ENCODE results near the gene NELFE. TPM values are rescaled to one million over a fixed set of nuclear protein-coding genes. Genes with fewer than 3 reads are reported as not detected.
"Not testable (repeated sequence)": the region's sequence is repeated elsewhere in the genome, so short reads cannot be mapped to it uniquely, and the experiment has no call there.

The NELFE gene
- total RNA-seq, 1 donor from 2014 or later: 57.9 TPM

DNA sequence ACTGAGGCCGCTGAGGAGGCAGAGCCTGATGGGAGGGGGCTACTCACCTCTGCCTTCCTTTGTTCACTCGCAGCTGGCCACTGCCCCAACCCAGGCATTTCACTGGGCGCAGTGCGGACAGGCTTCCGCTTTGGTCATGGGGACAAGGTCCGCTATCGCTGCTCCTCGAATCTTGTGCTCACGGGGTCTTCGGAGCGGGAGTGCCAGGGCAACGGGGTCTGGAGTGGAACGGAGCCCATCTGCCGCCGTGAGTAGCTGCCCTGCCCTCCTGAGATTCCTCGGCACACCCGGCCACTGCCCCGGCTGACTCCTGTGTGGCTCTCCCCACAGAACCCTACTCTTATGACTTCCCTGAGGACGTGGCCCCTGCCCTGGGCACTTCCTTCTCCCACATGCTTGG is 25.2 kb downstream of the NELFE start:
- Mint-ChIP-seq H3K9me3 (no peaks in the 10 kb centered on the region), H3K4me1 (no peaks in the 10 kb centered on the region), H3K36me3 (ENCODE audit: low read depth) (no peaks in the 10 kb centered on the region), H3K27me3 (peaks cover 10% of the 10 kb centered on the region), H3K4me3 (no peak overlapping the region), H3K27ac (no peak overlapping the region)
- intact Hi-C loops (cut with micrococcal nuclease): no loop called here
- CTCF ChIA-PET: no interaction called here
- ATAC-seq (ENCODE audit: low read depth): no peak
- POLR2A ChIA-PET: no interaction called here
- no peak for DNase-seq
- TF ChIP-seq, protein P1, sequence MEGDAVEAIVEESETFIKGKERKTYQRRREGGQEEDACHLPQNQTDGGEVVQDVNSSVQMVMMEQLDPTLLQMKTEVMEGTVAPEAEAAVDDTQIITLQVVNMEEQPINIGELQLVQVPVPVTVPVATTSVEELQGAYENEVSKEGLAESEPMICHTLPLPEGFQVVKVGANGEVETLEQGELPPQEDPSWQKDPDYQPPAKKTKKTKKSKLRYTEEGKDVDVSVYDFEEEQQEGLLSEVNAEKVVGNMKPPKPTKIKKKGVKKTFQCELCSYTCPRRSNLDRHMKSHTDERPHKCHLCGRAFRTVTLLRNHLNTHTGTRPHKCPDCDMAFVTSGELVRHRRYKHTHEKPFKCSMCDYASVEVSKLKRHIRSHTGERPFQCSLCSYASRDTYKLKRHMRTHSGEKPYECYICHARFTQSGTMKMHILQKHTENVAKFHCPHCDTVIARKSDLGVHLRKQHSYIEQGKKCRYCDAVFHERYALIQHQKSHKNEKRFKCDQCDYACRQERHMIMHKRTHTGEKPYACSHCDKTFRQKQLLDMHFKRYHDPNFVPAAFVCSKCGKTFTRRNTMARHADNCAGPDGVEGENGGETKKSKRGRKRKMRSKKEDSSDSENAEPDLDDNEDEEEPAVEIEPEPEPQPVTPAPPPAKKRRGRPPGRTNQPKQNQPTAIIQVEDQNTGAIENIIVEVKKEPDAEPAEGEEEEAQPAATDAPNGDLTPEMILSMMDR (IDR thresholded peaks at IDR 0.05): no peak

GRCh38 chr6:31932137-31932536 is 26.6 kb downstream of the NELFE start:
- H3K4me3 Mint-ChIP-seq; CTCF ChIA-PET; H3K27ac Mint-ChIP-seq; POLR2A ChIA-PET; H3K4me1 Mint-ChIP-seq; H3K36me3 Mint-ChIP-seq (ENCODE audit: low read depth); H3K9me3 Mint-ChIP-seq; intact Hi-C loops (cut with micrococcal nuclease); ATAC-seq (ENCODE audit: low read depth); DNase-seq: not testable (repeated sequence)
- peaks cover 12% of the 10 kb centered on the region for H3K27me3 Mint-ChIP-seq

- H3K27me3 Mint-ChIP-seq: peaks cover 12% of the 10 kb centered on the region
- H3K27ac Mint-ChIP-seq: no peak overlapping the region
- no peaks in the 10 kb centered on the region for H3K36me3 Mint-ChIP-seq (ENCODE audit: low read depth)
- ATAC-seq (ENCODE audit: low read depth) (no peak), DNase-seq (no peak)
- intact Hi-C loops (cut with micrococcal nuclease): no loop called here
- no peak overlapping the region for H3K4me3 Mint-ChIP-seq
- POLR2A ChIA-PET: no interaction called here
- no peaks in the 10 kb centered on the region for H3K4me1 Mint-ChIP-seq
- CTCF ChIA-PET: no interaction called here
- TF ChIP-seq, protein P1 (IDR thresholded peaks at IDR 0.05): no peak
- no peaks in the 10 kb centered on the region for H3K9me3 Mint-ChIP-seq
These were observed 27.8 kb downstream of the NELFE start for GRCh38 chr6:31930962-31931361.

- Mint-ChIP-seq H3K4me3 (no peak overlapping the region), H3K27ac (no peak overlapping the region), H3K27me3 (peaks cover 7% of the 10 kb centered on the region), H3K36me3 (ENCODE audit: low read depth) (no peaks in the 10 kb centered on the region), H3K9me3 (no peaks in the 10 kb centered on the region), H3K4me1 (no peaks in the 10 kb centered on the region)
- ATAC-seq (ENCODE audit: low read depth) (no peak), DNase-seq (no peak)
- intact Hi-C loops (cut with micrococcal nuclease): no loop called here
- TF ChIP-seq, protein P1 (IDR thresholded peaks at IDR 0.05): no peak
- ChIA-PET CTCF (no interaction called here), POLR2A (no interaction called here)
These were observed 30.2 kb downstream of the NELFE start for GRCh38 chr6:31928672-31928939.

- ChIA-PET CTCF (no interaction called here), POLR2A (no interaction called here)
- no peaks in the 10 kb centered on the region for H3K36me3 Mint-ChIP-seq (ENCODE audit: low read depth)
- ATAC-seq (ENCODE audit: low read depth) (no peak), DNase-seq (no peak)
- H3K4me3 Mint-ChIP-seq: no peak overlapping the region
- no peaks in the 10 kb centered on the region for H3K9me3 Mint-ChIP-seq
- H3K27me3 Mint-ChIP-seq: peaks cover 7% of the 10 kb centered on the region
- intact Hi-C loops (cut with micrococcal nuclease): no loop called here
- TF ChIP-seq, protein P1 (IDR thresholded peaks at IDR 0.05): no peak
- no peak overlapping the region for H3K27ac Mint-ChIP-seq
- no peaks in the 10 kb centered on the region for H3K4me1 Mint-ChIP-seq
These were observed 30.7 kb downstream of the NELFE start for GRCh38 chr6:31927863-31928671.

Data from activated B cell treated with CpG ODN at 0.5 μM for 24 hours (primary cell).